ENCODE data around the gene ARL10.

The ARL10 gene

DNA sequence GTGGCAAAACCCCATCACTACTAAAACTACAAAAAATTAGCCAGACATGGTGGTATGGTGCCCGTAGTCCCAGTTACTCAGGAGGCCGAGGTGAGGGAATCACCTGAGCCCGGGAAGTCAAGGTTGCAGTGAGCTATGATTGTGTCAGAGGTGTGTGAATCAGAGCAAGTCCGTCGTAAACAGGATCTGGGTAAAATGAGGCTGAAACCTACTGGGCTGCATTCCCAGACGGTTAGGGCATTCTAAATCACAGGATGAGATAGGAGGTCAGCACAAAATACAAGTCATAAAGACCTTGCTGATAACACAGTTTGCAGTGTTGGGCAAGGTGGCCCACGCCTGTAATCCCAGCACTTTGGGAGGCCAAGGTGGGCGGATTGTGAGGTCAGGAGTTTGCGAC, 53.0 kb downstream of the ARL10 start:
- TF ChIP-seq CTCF (IDR thresholded peaks at IDR 0.05): no peak

- no peak for TF ChIP-seq CTCF (IDR thresholded peaks at IDR 0.05)
These were observed 54.8 kb downstream of the ARL10 start for GRCh38 chr5:176420086-176420485.

GRCh38 chr5:176420972-176421544, 55.8 kb downstream of the ARL10 start:
- TF ChIP-seq CTCF (IDR thresholded peaks at IDR 0.05): no peak

- no peak for TF ChIP-seq CTCF (IDR thresholded peaks at IDR 0.05)
These were observed 58.9 kb downstream of the ARL10 start for GRCh38 chr5:176424181-176424580.

DNA sequence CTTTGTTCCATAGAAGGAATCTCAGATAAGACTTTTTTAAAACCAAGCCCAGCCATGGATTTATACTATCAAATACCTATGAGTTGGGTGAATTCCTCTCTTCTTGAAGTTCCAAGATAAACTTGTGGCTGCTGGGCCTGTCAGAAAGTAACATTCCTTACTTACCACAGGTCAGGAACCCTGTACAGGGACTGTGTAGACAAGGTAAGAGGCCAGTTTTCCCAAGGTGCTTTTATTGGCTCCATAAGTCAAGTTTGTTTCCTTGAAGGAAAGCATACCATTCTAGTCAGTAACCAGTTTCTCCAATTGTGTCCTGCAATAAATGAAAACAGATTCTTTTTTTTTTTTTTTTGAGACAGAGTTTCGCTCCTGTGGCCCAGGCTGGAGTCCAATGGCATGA, 59.9 kb downstream of the ARL10 start:
- TF ChIP-seq CTCF (IDR thresholded peaks at IDR 0.05): no peak

- TF ChIP-seq CTCF (IDR thresholded peaks at IDR 0.05): no peak
These were observed 60.5 kb downstream of the ARL10 start for GRCh38 chr5:176425791-176426190.

- no peak for TF ChIP-seq CTCF (IDR thresholded peaks at IDR 0.05)
These were observed 61.6 kb downstream of the ARL10 start for GRCh38 chr5:176426876-176427275.

- TF ChIP-seq CTCF (IDR thresholded peaks at IDR 0.05): no peak
These were observed 62.7 kb downstream of the ARL10 start for GRCh38 chr5:176427971-176428370.
